GM19351 (cell line): Measurements from ENCODE around the gene SREK1IP1.

Source experiments
- ATAC-seq: cut with Tn5 transposase; IDR thresholded peaks from one replicate; pipeline ENCODE4 v1.9.1; 2021; ENCODE audit warnings: mild to moderate bottlenecking, moderate library complexity; ENCODE audit not compliant: unreplicated experiment

Gene SREK1IP1

DNA sequence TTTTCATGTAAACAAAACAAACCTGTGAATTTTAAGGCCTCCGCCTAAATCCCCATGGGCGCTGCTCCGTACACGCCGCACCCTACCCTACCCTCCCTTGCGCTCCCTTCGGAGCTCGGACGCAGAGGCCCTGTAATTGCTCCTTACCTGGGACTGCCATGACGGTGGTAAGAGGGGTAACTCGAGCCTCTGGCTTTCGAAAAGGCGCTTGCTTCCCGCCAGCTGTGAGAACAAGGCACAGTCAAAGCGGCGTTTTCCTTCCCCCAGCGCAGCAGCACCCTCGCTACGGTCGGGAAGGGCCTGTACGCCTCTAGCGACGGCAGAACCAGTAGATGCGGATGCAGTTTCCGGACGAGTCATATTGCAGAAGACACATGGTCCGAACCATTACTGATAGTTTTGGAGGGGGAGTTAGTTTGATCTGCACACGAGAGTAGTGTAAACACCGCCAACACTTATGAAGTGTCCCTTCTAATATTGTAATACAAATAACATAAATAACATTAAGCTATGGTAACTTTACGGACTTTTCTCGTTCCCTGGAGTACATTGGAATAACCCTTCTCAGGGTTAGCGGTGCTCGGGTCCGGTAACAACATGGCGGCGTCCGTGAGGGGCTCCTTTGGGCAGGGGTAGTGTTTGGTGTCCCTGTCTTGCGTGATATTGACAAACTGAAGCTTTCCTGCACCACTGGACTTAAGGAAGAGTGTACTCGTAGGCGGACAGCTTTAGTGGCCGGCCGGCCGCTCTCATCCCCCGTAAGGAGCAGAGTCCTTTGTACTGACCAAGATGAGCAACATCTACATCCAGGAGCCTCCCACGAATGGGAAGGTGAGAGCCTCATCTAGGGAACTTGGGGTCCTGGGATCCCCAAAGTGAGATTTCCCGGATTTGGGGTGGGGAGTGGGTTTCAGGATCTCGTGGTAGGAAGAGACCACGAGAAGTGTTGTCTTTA lies at the start of gene SREK1IP1, which contains the start of gene CWC27:
Gene SREK1IP1, minus strand, starts transcription at position 334 of the 955 bp plus-strand sequence. Its CDS starts 174 bp downstream, at position 160.
Gene CWC27, plus strand, starts transcription at position 573 of the 955 bp plus-strand sequence. Its CDS starts 217 bp downstream, at position 790.
- peak; percentile 91 for ATAC-seq

- ATAC-seq = no peak
Observed at GRCh38 chr5:64818245-64818644, 49.8 kb upstream of the SREK1IP1 start.

- peak; percentile 97 for ATAC-seq
Observed at GRCh38 chr5:64814073-64814472, 45.6 kb upstream of the SREK1IP1 start.

DNA sequence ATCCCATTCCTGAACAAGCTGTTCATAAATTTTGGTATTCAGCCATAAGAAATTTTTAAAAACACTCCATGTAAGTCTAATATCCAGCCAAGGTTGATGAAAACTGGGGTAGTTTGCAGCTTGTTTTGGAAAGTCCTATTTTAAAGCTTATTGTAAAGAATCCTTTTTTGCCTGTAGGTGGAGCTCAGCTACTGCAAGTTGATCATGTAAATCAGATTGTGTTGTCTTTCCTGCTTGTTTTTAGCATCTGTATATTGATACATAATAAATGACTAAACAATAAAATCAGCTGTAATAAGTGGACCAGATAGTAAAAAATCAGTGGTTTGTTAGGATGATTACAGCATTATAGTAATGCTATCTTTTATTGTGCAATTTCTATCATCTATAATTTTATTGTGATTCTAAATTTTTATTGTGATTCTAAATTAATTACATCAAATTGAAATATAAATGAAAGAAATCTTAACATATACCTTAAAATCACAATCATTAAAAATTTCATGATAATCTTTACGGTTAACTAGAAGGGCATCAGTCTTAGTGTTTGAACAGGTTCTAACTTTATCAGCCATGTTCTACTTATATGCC lies 42.7 kb upstream of the SREK1IP1 start:
- ATAC-seq = peak; percentile 45

DNA sequence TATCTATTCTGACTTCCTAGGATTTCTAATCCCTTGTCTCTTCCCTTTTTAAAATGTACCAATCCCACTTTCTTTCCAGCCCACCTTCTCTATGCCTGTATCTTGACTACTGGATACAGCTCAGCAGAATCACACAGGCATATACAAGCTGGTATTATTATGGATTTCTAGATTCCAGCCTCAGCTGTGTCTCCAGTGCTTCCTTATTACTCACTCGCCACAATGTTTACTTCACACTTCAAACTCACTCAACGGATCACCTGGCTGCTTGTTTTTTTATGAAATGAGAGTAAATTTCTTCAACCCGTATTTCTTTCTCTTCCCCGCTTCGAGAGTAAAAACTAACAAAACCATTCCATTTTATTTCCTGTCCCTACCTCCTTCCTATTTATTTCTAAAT lies 39.0 kb upstream of the SREK1IP1 start:
- no peak for ATAC-seq

DNA sequence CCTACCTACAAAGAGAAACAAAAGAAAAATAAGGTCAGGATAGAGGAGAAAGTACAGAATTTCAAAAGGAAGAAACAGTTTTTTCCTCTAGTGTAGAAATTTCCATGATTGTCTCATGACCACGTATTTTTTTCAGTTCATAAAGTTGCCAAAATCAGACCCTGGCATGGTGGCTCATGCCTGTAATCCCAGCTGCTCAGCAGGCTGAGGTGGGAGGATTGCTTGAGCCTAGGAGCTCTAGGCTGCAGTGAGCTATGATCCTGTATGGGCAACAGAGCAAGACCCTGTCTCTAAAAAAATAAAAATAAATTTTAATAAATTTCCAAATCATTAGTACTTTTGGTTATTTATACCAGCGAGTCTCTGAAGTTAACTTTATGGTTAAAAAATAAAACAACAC lies 38.0 kb upstream of the SREK1IP1 start:
- ATAC-seq = no peak

GRCh38 chr5:64800926-64801325 lies 32.4 kb upstream of the SREK1IP1 start:
- ATAC-seq = no peak

- no peak for ATAC-seq
Observed at GRCh38 chr5:64796301-64796700, 27.8 kb upstream of the SREK1IP1 start.

DNA sequence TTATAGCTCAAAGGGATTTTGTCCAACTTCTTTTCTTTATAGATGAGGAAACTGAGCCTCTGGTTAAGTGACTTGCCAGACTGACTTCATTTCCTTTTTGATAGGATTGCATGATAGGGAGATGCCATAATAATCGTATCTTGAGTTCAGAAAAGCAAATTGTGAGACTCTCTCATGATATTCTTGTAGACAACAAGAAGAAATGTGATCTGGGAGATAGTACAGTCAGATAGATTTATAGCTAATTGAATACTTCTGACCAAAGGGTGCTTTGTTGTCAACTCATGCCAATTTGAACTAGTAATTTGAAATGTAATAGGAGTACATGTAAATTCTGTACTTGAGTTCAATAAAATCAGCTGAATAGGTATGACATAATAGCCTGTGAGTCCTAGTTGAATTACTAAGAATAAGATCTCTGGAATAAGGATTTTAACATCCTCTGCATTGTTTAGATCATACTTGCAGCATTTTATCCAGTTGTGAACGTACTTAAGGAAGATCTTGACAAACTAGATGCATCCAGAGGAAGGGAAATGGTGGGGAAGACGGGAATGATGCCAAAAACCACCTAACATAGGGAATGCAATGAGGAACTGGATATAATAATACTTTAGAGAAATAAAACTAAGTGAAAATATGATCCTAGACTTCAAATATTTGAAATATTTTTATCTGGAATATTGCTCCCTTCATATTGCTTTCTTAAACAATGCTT lies 25.7 kb upstream of the SREK1IP1 start:
- no peak for ATAC-seq

DNA sequence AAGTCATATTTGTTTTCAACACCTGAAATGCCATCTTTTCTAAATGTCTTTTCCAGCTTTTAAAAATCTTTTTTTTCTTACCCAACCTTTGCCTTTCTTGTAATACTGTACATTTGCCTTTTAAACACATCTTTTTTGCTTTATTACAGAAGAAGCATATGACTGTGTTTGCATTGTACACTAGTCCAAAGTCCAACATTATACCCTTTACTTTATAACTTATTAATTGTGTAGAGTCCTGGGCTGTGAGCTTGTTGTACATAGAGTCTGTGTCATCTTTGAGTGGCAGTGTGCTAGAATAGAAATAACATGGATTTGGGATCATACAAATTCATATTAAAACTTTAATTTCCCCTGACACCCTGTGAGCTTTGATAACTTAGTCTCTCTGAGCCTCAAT lies 24.0 kb upstream of the SREK1IP1 start:
- ATAC-seq = no peak

DNA sequence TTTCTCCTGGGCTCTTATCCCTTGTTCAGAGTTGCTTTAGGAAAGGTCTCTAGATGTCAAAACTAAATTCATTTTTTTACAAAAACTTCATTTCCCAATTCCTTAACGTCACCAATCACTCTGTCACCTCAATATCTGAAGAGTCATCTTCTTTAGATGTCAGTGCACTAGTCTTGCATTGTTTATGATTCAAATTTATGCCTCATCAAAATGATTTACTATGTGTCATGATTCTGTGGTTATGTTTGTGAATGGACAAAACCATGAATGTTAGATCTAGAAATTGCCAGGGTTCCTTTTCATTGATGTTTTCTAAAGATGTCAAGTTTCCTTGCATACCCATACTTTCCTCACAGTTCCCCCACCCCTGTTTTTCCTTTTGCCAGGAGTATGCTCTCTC lies 21.7 kb upstream of the SREK1IP1 start:
- ATAC-seq = no peak

DNA sequence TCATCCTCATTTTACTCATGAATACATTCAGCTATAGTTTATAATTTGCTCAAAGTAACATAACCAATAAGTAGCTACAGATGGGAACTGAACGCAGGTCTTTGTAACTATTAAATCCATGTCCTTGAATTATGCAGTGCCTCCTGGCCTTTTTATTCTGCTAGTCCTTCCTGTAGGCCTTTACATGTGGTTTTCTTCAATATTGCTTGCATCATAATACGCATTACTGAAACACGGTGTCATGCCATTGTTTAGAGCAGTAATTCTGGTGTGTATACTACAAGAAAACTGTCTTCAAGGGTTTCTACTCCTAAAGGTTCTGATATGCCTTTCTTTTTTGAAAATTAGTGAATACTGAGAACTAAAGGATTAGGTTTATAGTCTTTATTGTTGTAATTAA lies 21.0 kb upstream of the SREK1IP1 start:
- ATAC-seq = no peak

DNA sequence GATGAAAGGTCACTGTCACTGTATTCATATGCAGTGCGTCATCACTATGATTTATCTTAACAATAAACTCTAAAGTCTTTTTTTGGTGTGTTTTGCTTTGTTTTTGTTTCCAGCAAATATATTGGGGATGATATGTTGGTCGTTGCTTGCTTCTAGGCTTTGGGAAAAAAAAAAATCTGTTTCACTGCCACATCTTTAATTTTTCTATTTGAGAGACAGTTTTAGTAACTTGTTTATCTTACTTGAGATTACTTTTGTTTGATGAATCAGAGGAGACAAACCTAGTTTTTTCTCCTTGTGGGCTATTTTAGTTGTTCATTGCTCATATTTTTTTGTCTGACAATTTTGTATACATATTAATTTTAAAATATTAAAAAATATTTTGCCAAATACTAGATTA lies 19.7 kb upstream of the SREK1IP1 start:
- ATAC-seq = no peak

GRCh38 chr5:64786372-64786771 lies 17.9 kb upstream of the SREK1IP1 start:
- ATAC-seq = no peak

DNA sequence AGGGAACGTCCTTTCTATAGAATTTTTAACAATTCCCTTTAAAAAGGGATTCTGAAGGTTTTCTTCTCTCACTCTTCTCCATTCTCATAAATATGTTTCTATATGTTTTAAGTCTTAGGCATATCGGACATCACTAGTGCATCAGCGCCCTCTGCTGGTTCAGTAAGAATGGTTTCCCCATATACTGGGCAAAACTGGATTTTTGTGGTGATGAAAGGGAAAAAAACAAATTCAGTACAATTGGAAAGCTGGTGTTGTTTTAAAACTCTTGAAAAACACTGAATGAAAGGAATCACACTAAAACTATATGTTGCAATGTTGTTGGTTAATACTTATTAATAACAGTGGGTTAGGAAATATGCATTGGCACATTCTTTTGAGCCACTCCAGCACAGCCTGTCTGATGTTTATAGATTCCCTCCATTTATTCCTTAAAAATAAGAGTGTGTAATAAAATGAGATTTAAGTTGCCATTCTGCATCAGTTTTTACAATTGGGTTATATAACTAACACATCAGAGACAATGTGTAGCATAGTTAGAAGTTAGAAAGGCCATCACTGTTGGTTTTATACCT lies 16.0 kb upstream of the SREK1IP1 start:
- peak; percentile 88 for ATAC-seq

DNA sequence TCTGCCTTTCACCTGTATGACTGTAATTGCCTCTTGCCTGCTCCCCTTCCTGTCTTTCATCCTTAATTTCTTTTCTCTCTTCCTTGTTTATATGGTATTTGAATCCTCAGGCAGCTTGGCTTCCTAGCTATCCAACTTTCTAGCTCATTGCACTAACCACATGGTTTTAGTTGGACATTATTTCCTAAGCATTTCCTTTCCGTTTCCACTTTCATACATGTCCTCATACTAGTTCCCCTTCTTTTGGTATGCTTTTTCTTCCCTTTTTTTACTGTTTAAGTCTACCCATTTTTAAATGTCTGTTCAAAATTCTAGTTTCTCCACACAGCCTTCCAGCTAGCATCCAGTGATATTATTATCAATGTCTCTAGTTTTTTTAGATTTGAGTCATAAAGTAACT lies 6.8 kb upstream of the SREK1IP1 start:
- no peak for ATAC-seq

DNA sequence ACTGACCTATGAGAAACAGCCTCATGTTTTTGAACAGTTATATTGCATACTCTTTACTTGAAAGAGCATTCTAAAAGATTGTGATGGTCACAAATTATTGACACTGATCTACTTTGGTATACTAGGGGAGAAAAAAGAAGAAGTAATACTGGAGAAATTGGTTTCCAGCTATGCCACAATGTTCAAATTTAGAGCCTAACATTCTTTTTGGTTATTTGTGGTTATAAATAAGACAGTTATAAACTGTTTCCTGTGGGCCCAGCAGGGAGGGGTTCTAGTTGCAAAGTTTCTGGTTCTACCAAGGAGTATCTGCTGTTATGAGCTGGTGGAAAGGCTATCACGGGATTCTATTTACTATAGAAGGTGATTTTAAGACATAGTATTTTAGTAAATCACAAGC lies 5.0 kb upstream of the SREK1IP1 start:
- peak; percentile 68 for ATAC-seq

DNA sequence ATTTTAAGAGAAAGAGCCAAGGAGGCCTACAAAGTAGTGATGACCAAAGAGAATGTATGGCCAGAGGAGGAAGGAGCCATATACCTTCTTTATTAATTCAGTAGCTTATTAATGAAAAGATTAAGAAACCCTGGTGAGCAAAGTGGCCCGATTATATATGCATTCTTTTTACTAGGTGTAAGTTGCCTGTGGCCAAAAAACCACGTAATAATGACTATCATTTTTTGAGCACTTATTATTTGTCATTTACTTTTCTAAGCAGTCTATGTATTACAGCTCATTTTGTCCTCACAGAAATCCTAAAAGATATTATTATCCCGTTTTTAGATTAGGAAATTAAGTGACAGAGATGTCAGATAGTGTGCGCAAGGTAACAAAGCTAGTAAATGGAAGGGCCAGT lies 3.2 kb upstream of the SREK1IP1 start:
- no peak for ATAC-seq

GRCh38 chr5:64769855-64770254 lies 1.4 kb upstream of the SREK1IP1 start:
- no peak for ATAC-seq

DNA sequence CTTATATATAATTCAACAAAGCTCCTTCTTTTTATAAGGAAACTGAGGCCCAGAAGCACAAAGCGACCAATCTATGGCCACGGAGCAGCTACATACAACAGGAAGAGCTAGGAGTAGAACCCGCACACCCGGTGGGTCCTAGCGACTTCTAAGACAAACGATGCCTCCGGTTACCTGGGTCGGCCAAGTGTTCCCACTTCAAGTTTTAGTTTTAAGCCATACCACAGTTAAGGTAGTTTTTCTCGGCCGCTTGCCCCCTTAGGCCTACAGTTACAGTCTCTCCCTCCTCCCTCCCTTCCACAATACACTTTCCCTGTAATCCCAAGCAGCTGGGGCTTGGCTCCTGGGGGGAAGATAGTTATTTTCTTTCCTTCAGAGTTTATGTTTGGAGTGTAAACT lies 533 bp downstream of the SREK1IP1 start:
- peak; percentile 7 for ATAC-seq

DNA sequence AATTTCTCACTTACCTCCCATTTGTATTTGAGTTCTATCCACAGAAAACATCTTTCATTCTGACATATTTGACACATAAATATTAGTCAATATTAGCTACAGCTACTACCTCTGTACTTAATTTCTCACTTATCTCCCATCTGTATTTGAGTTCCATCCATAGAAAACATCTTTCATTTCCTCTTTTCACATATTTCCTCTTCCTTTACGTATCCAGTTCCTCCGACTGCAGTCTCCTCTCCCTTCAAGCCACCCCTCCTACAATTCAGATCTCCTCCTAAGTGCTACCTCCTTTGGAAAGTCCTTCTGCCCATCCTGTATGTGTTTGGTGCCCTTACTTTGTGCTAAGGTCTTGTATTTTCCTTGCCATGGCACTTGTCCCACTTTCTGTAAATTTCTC lies 1.6 kb downstream of the SREK1IP1 start:
- ATAC-seq = no peak
